ENCODE data around the gene LSAMP. TPM values are rescaled to one million over a fixed set of nuclear protein-coding genes. Genes with fewer than 3 reads are reported as not detected.

Gene LSAMP
- total RNA-seq, 1 experiment from 2014 or later = 0.90 TPM

GRCh38 chr3:116354382-116354781, 90.9 kb downstream of the LSAMP start:
- Histone ChIP-seq H2BK12ac (ENCODE audit: insufficient read length, low read depth, low read length) (no peak overlapping the region), H2BK120ac (ENCODE audit: low read depth, low read length, poor library complexity, severe bottlenecking) (no peak overlapping the region), H4K91ac (ENCODE audit: insufficient read length, low read depth, low read length) (no peak overlapping the region), H3K18ac (ENCODE audit: insufficient read length, low read depth, low read length) (no peak overlapping the region), H2BK20ac (ENCODE audit: low read depth, low read length, poor library complexity, severe bottlenecking) (no peak overlapping the region), H3K56ac (ENCODE audit: insufficient read length, low read depth, low read length) (no peak overlapping the region), H4K8ac (replicated peaks; ENCODE audit: insufficient read length, low read depth, low read length) (no peak overlapping the region), H2AFZ (ENCODE audit: low read length) (no peak overlapping the region), H3T11ph (ENCODE audit: low read length) (no peak overlapping the region), H3K27ac (ENCODE audit: insufficient read length, low read depth, low read length) (no peak overlapping the region), H3K9ac (ENCODE audit: extremely low read depth, insufficient read length, low read length) (no peak overlapping the region), H3K23ac (ENCODE audit: insufficient read length, low read depth, low read length) (no peak overlapping the region), H3K9me3 (ENCODE audit: control insufficient read depth, low read depth, low read length) (no peaks in the 10 kb centered on the region), H3K79me2 (ENCODE audit: insufficient read depth, low read length) (no peaks in the 10 kb centered on the region), H3K4me1 (ENCODE audit: insufficient read depth, low read length) (no peaks in the 10 kb centered on the region; the same call in 1 of the 2 replicates), H3K79me1 (ENCODE audit: insufficient read depth, low read depth, low read length, poor library complexity, severe bottlenecking) (no peaks in the 10 kb centered on the region), H4K5ac (ENCODE audit: insufficient read length, low read depth, low read length) (no peak overlapping the region), H2BK15ac (ENCODE audit: low read depth, low read length) (no peak overlapping the region), H3K27me3 (ENCODE audit: insufficient read depth, low read length) (no peaks in the 10 kb centered on the region), H2BK5ac (ENCODE audit: insufficient read length, low read length) (no peak overlapping the region), H3K4me2 (ENCODE audit: insufficient read depth, insufficient read length, low read length) (no peak overlapping the region), H3K4ac (ENCODE audit: low read depth, low read length) (no peak overlapping the region), H2AK5ac (ENCODE audit: insufficient read length, low read length) (no peak overlapping the region), H3K23me2 (ENCODE audit: insufficient read length, low read depth, low read length, poor library complexity, severe bottlenecking) (no peaks in the 10 kb centered on the region), H4K20me1 (ENCODE audit: control insufficient read depth, insufficient read depth, insufficient read length) (no peaks in the 10 kb centered on the region), H3K14ac (ENCODE audit: insufficient read depth, low read length) (no peak overlapping the region)
- Mint-ChIP-seq H3K4me1 (peaks cover 6 to 14% of the 10 kb centered on the region in 2 experiments), H3K27me3 (ENCODE audit: low read depth) (peaks cover 2% of the 10 kb centered on the region; the same call in 1 of the 2 replicates), H3K36me3 (ENCODE audit: insufficient read depth in 1 of 3, low read depth in 3 of 3) (peaks cover 0 to 6% (median 0%) of the 10 kb centered on the region in 3 experiments; a peak in 3 of 7 replicates), H3K4me3 (no peak overlapping the region), H3K9me3 (peaks cover 3 to 5% of the 10 kb centered on the region in 2 experiments; a peak in 4 of 5 replicates), H3K27ac (no peak overlapping the region; a peak in 1 of 7 replicates)
- DNase-seq = no peak
- no peak for TF ChIP-seq CTCF (conservative IDR thresholded peaks at IDR 0.05)
